ENCODE results near the gene DMRT3. TPM values are rescaled to one million over a fixed set of nuclear protein-coding genes. Genes with fewer than 3 reads are reported as not detected.

DMRT3 gene
- total and polyA plus RNA-seq, 10 of the 15 experiments (the other 5 are each of a cell fraction or from before 2014, with no cell fraction given) = 0.06 to 0.11 TPM; not detected in 8

GRCh38 chr9:1005043-1005667 is 28.7 kb downstream of the DMRT3 start:
- in situ Hi-C loops (cut with MboI) = loop anchor here (5.0 kb wide), 1 partner anchor 393 kb away; no protein-coding TSS in a partner anchor
- TF ChIP-seq JUND (IDR thresholded peaks at IDR 0.05; ENCODE audit: low read depth, low read length) (no peak), MTA2 (IDR thresholded peaks at IDR 0.05; ENCODE audit: low read depth) (peak; percentile 39), EED (IDR thresholded peaks at IDR 0.05; ENCODE audit: low read depth) (0 out of 2 replicates have a peak, but pooled peaks have one; percentile 18), ZZZ3 (IDR thresholded peaks at IDR 0.05; ENCODE audit: control insufficient read depth, insufficient read length, low read depth) (no peak), FOS (IDR thresholded peaks at IDR 0.05; ENCODE audit: borderline replicate concordance, extremely low read depth, insufficient read length) (no peak), SP1 (IDR thresholded peaks at IDR 0.05; ENCODE audit: low read depth, low read length) (no peak), GABPA (IDR thresholded peaks at IDR 0.05; ENCODE audit: low read depth) (no peak), BACH1 (IDR thresholded peaks at IDR 0.05; ENCODE audit: borderline replicate concordance) (peak; percentile 65; the same call in 1 of the 2 replicates), POU2F2 (IDR thresholded peaks at IDR 0.05; ENCODE audit: borderline replicate concordance, low read depth, low read length) (peak; percentile 63; the same call in 1 of the 3 replicates), RUNX3 (IDR thresholded peaks at IDR 0.05; ENCODE audit: low read length) (peak; percentile 64), ATF7 (IDR thresholded peaks at IDR 0.05; ENCODE audit: low read depth) (peak; percentile 48), CTCF (IDR thresholded peaks at IDR 0.05 in 2 of 3, conservative IDR thresholded peaks at IDR 0.05 in 1 of 3; ENCODE audit: control insufficient read depth in 2 of 3, extremely low read depth in 1 of 3, insufficient read depth in 1 of 3, low read depth in 3 of 3, low read length in 3 of 3) (peak; percentile 68 to 80 (median 69)), NBN (IDR thresholded peaks at IDR 0.05) (peak; percentile 38; the same call in 1 of the 2 replicates), TARDBP (IDR thresholded peaks at IDR 0.05; ENCODE audit: borderline replicate concordance) (no peak), PBX3 (IDR thresholded peaks at IDR 0.05; ENCODE audit: insufficient replicate concordance, low read depth, low read length) (no peak), SMARCA5 (IDR thresholded peaks at IDR 0.05) (0 out of 2 replicates have a peak, but pooled peaks have one; percentile 66), YY1 (IDR thresholded peaks at IDR 0.05; ENCODE audit: low read depth, low read length) (peak; percentile 36; the same call in 1 of the 2 replicates), SUZ12 (IDR thresholded peaks at IDR 0.05; ENCODE audit: unreplicated experiment) (no peak), IRF4 (IDR thresholded peaks at IDR 0.05; ENCODE audit: low read depth, low read length) (0 out of 2 replicates have a peak, but pooled peaks have one; percentile 29), RAD21 (IDR thresholded peaks at IDR 0.05; ENCODE audit: insufficient read depth, low read depth, low read length) (peak; percentile 90), WRNIP1 (IDR thresholded peaks at IDR 0.05; ENCODE audit: borderline replicate concordance, low read depth, low read length) (peak; percentile 96; the same call in 1 of the 2 replicates), TCF12 (IDR thresholded peaks at IDR 0.05; ENCODE audit: low read depth, low read length) (no peak), IKZF1 (conservative IDR thresholded peaks at IDR 0.05) (0 out of 2 replicates have a peak, but pooled peaks have one; percentile 30)

More at GRCh38 chr9:1005043-1005667, 28.7 kb downstream of the DMRT3 start:
- ATAC-seq = peak; percentile 75
- Histone ChIP-seq H4K20me1 (ENCODE audit: control insufficient read depth, insufficient read depth) (peaks cover 3% of the 10 kb centered on the region; the same call in 1 of the 2 replicates), H3K9ac (ENCODE audit: control insufficient read depth, insufficient read depth, low read length) (no peak overlapping the region), H3K79me2 (ENCODE audit: control insufficient read depth, insufficient read depth, low read length) (no peaks in the 10 kb centered on the region), H3K27ac (ENCODE audit: control insufficient read depth, insufficient read depth) (no peak overlapping the region), H3K4me1 (ENCODE audit: control insufficient read depth, insufficient read depth, low read length) (peaks cover 7% of the 10 kb centered on the region), H2AFZ (ENCODE audit: control insufficient read depth, low read depth, low read length) (peak overlapping the region; percentile 5; the same call in 1 of the 2 replicates), H3K36me3 (ENCODE audit: control insufficient read depth in 2 of 2, insufficient read depth in 2 of 2, low read length in 1 of 2) (no peaks in the 10 kb centered on the region), H3K9me3 (replicated peaks; ENCODE audit: control insufficient read depth, insufficient read depth, low read length) (no peaks in the 10 kb centered on the region), H3K4me3 (no peak overlapping the region), H3K4me2 (ENCODE audit: control insufficient read depth, insufficient read depth) (peak overlapping the region; percentile 3), H3K27me3 (replicated peaks in 1 of 2; ENCODE audit: control insufficient read depth in 2 of 2, insufficient read depth in 2 of 2, low read length in 1 of 2) (no peaks in the 10 kb centered on the region)
- intact Hi-C loops (cut with micrococcal nuclease; ENCODE audit: unreplicated experiment) = loop anchor here (2.0 to 10.0 kb wide), 4 partner anchors 112 to 530 kb away; no protein-coding TSS in a partner anchor
- WGBS (ENCODE audit: insufficient coverage, insufficient replicate concordance, low lambda C conversion rate, missing lambda C conversion rate) = 28% methylated on average over 10 of the region's 10 CpGs
- DNase-seq (ENCODE audit: low read depth, low spot score) = peak; percentile 53
- ChIA-PET CTCF (interaction anchor here (0.6 to 6.4 kb wide), 65 partner anchors 8 to 1724 kb away, joined by 3 to 153 read pairs (median 4); partner anchors contain the start of gene DMRT2), SMC1A (ENCODE audit: uncharacterized antibody, unreplicated experiment) (interaction anchor here (0.6 to 6.6 kb wide), 30 partner anchors 10 to 978 kb away, joined by 3 to 92 read pairs (median 4); no protein-coding TSS in a partner anchor), RAD21 (ENCODE audit: unreplicated experiment) (interaction anchor here (0.5 to 3.8 kb wide), 20 partner anchors 9 to 601 kb away, joined by 3 to 43 read pairs (median 4); no protein-coding TSS in a partner anchor), POLR2A (no interaction called here)
- peak; percentile 76 for FAIRE-seq
- BruUV-seq (replicated peaks) = no TSS peak

All from GM12878 (cell line).